NCI-H2081 treated with DMSO at 0.1 percent for 48 hours (cell line): ENCODE data around the gene TEX29.

Source experiments
- DNase-seq: peaks from one replicate; lab custom pipeline; 2025; lab: John Stamatoyannopoulos, UW

The TEX29 gene

DNA sequence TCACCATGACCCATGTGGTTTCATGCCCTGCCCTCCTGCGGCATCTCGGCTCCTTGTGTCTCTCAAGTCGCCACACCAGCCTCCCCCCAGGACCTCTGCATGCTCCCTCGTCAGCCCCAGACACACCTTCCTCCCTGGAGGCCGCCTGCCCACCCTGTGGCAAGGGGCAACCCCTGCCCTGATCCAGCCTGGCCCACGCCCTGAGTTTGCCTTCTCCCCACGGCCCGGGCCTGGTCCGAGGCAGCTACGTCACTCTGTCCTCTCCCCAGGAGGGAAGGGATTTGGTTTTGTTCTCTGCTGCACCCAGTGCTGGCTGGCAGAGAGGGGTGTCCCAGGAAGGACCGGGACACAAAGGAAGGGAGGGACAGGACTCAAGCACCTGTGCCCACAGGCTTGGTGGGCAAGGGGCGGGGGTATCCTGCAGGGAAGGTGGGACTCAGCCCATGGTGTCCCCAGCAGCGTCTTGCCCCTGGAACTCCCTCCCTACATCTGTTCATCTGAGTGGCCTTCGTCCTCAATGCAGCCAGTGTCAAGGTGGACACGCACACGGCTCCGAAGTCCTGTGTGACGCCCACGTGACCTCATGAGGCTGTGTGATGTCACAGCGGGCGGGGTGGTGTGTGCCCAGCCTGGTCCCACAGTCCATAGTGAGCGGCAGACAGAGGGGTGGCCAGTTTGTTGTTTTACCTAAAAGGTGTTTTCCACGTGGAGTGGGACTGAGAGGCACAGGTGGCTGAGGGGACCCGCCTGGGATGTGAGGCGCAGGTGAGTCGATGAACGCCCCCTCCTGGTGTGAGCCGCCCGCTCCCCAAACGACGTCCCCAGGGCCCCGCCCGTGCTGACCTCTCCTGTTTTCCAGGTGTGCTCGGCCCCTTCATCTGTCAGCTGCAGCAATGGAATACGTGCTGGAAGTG, at the start of gene TEX29:
Gene TEX29 (plus strand): TSS at position 645 of the 914 bp plus-strand sequence. CDS start 249 bp downstream, at position 894.
- no peak for DNase-seq

GRCh38 chr13:111270765-111271698, 49.4 kb upstream of the TEX29 start:
- DNase-seq = no peak

GRCh38 chr13:111272117-111272516, 48.3 kb upstream of the TEX29 start:
- no peak for DNase-seq

DNA sequence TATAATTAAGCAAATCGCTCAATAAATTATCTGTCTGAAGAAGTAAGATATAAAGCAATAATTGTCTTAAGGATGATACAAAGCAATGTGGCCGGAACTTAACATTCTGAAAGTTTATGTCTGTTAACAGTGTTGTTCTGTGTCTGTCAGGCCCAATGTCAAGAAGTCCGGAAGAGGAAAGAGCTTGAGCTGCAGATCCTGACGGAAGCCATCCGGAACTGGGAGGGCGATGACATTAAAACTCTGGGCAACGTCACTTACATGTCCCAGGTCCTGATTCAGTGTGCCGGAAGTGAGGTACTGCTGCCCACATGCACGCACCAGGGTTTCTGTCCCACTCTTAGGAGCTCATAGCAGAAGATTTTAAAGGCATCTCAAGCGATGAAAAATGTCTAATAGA, 45.1 kb upstream of the TEX29 start:
- DNase-seq = no peak

DNA sequence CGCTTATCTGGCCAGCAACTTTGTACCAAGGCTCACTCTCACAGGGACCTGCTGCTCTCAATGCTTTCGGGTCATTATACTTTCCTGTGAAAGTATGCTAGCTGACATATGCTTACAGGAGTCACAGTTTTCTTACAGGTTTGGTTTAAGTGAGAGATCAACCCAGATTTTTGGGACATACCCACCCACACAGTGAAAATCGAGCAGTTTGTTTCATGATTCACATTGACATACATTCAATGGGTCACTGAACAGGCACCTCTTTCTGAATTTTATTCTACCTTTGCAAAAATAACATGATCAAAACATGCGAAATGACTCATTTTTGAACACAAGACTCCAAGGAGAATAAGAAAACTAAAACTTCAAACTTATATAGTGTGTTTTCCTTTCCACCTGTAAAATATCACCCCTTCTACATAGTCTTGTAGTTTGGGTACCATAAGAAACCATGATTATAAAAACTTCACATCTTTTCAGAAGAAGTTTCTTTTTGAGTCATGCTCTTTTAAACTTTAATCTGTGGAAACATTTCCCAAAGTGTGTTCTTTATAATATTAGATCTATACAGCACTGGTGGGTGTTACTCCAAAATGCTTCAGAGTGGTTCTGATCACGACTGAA, 44.3 kb upstream of the TEX29 start:
- DNase-seq = no peak

DNA sequence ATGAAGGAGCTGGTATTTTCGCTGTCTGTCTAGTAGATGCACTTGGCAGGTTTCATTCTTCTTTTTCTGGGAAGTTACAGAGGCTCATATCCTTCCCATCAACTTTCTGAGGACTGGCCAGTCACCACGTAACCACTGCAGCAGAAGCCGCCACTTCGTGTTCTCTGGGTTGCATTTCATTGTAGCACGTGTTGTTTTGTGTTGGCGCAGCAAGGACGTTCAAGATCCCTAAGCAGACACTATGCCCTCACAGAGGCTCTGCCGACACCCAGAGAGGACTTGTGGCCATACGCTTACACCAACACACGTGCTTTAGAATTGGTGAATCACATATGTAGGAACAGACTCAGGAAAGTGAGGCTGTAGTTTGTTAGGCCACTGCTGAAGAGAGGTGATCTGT, 42.2 kb upstream of the TEX29 start:
- no peak for DNase-seq

DNA sequence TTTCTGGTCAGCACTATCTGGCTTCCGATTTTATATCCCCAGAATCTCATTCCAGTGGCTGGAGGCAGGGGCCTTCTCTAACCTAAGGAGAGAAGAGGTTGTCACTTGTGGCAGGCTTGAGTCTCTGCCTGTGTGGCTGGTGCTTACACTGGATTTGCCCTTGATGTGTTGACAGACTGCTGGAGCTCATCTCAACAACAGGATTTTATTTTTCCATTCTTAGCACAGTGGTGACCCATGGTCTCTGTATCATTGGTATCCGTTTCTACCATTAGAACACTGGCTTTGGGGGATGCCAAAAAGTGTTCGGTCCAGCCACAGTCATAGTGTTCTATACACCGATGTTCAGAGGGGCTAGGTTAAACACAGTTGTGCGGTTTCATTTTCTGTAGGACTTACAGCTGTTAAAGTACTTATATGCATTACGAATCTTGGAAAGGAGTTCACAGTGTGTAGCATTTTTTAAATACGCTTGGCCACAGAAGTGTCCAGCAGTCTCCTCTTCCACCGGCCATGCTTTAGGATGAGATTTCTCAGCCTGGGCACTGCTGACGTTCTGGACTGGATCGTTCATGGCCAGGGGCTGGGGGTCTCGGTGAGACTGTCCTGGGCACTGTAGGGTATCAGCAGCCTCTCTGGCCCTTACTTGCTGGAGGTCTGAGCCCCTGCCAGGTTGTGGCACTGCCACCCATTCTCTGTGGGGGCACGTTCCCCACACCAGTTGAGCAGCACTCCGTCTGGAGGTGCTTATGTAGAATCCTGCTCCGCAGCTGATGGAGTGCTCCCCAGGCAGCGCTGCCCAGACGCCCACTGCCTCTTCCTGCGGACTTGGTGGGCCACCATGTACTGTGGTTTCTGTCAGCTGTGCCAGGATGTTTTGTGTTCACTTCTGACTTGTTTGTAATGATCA, 41.4 kb upstream of the TEX29 start:
- DNase-seq = no peak

DNA sequence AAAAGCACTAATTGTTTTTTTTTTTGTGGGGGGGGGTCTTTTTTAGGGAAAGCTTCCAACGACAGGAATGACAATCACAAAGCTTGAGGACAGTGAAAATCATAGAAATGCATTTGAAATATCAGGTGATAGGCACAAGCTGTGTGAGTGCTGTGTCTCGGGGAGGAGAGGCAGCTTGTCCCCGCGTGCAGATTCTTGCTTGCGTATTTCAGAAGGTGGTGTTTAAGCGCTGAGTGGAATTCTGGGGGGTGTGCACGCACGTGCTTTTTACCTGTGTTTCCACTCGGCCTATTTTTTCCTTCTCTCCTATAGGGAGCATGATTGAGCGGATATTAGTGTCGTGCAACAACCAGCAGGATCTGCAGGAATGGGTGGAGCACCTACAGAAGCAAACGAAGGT, 40.2 kb upstream of the TEX29 start:
- no peak for DNase-seq

DNA sequence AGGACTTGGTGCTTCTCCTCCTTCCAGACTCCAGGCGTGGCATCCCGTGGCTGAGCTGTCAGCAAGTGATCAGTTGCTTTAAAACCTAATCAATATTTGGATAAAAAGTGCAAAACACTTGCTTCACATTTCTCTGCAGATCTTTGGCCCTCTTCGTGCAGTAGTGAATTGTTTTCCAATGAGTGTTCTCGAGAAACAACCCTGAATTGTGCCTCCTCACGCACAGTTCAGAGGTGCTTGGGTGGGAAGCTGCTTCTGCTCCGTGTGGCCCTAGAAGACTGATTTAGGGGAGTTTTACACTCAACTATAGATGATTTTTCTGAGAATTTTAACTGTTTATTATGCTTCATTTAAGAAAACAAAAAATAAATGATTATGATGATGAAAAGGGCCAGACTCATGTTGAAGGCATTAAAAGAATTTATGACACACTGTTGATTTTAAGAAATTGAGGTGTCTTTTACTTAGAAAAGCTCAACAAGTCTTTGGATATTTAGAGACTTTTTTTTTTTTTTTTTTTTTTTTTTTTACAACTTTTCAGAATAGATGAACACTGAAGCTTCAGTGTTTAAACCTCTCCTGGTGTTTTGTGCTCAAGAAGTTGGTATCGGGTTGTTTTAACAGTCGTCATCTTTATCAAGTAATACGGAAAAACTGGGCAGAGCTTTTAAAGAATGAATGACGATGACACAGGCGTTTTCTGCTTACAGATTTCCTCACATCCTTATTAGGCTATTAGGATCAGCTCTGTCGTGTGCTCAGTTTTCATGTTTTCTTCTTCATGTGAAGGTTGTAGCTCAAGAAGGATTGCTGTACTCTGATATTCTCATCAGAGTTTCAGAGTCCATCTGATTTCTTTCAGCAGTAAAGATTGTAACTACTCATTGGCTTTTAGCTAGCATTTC, 39.5 kb upstream of the TEX29 start:
- DNase-seq = no peak

DNA sequence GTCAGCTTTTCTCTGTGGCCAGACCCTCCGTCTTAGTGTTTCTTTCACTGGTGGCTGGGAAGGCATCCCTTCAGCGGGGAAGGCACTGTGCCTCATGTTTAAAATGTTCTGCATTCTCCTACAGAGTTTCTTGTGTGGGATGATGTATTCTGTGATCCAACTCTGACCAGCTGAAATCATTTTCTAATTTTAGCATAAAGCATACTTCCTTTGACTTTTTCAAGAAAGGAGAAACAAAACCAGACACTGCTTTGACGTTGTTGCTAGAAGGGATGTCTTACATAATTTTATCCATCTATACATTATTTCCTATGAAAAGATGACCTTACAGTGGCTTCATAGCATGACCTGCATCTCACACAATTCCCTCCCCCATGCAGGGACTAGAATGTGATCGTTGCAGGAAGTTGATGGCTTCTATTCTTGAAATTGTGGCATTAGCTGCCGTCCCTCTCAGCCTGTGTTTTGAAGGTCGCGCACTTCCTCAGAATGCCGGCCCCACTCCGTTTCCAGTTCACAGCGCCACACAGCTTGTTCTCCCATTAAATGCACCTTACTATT, 38.6 kb upstream of the TEX29 start:
- DNase-seq = no peak

GRCh38 chr13:111282425-111282824, 38.0 kb upstream of the TEX29 start:
- no peak for DNase-seq

- DNase-seq = no peak
Measured at GRCh38 chr13:111282997-111283396, 37.4 kb upstream of the TEX29 start.

DNA sequence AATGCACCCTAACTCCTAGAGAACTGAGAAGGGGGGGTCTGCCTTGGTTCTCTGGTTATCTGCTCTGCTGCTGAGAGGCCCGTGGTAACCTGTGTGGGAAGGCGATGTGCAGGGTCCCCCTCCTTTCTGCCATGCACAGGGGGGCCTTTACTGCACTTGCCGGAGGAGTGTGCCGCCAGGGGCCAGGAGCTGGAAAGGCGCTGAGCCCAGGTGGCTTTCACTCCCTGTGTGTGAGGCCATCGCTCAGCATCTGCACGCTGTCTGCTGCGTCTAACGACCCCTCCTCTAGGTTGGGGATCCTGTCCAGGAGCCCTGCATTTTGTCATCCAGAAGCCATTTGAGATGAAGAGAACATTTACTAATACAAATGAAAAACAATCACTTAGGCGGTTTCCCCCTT, 37.0 kb upstream of the TEX29 start:
- no peak for DNase-seq

GRCh38 chr13:111283991-111284390, 36.5 kb upstream of the TEX29 start:
- DNase-seq = no peak

GRCh38 chr13:111284565-111284964, 35.9 kb upstream of the TEX29 start:
- DNase-seq = no peak

GRCh38 chr13:111286162-111286561, 34.3 kb upstream of the TEX29 start:
- no peak for DNase-seq

- no peak for DNase-seq
Measured at GRCh38 chr13:111286749-111287148, 33.7 kb upstream of the TEX29 start.

GRCh38 chr13:111287201-111287600, 33.2 kb upstream of the TEX29 start:
- no peak for DNase-seq

DNA sequence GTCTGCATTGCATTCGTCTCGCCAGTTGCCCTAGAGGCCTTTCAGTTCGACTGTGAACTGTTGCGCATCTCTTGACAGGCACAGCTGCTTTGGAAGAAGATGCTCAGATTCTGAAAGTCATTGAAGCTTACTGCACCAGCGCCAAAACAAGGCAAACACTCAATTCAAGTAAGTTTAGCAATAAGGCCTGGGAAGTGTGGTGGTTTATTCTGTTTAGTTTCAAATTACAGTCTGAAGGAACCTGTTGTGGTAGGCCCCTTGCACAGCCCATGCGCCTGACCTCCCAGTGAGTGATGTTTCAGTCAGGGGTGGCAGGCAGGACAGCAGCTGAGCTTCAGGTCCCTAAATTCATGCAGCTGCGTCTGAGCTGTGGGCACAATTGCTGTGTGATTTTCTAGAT, 32.2 kb upstream of the TEX29 start:
- DNase-seq = no peak

- no peak for DNase-seq
Measured at GRCh38 chr13:111289251-111289650, 31.2 kb upstream of the TEX29 start.
